Activated CD8-positive, alpha-beta memory T cell treated with anti-CD3 and anti-CD28 coated beads for 36 hours (primary cell): ENCODE data around the gene SKIC2. TPM values are rescaled to one million over a fixed set of nuclear protein-coding genes. Genes with fewer than 3 reads are reported as not detected.
"Not testable (repeated sequence)": the region's sequence is repeated elsewhere in the genome, so short reads cannot be mapped to it uniquely, and the experiment has no call there.

Source experiments
- CTCF ChIA-PET: fragments of 350-600 bp; sonication (Branson Sonifier 250); formaldehyde crosslinking; loops from one replicate; lab custom pipeline; 2021; ENCODE audit warnings: antibody characterized with exemption; lab: Charles Lee
- POLR2A ChIA-PET: fragments of 350-600 bp; sonication (Branson Sonifier 250); formaldehyde crosslinking; loops from one replicate; lab custom pipeline; 2021; ENCODE audit warnings: antibody characterized with exemption; lab: Charles Lee
- total RNA-seq, 2 experiments: library from RNA; stranded (reverse); gene quantifications; one replicate each; pipeline ENCODE4 v1.2.3, GENCODE V29; 2021

Gene SKIC2
- total RNA-seq, 2 experiments from 2014 or later: 106 to 109 TPM

- ChIA-PET POLR2A (no interaction called here), CTCF (interaction anchor here (0.6 kb wide), 1 partner anchor 136 kb away, joined by 3 read pairs; no protein-coding TSS in a partner anchor)
Measured at GRCh38 chr6:31965700-31966099, 6.7 kb downstream of the SKIC2 start.

GRCh38 chr6:31966506-31966905 is 7.5 kb downstream of the SKIC2 start:
- POLR2A ChIA-PET: no interaction called here
- CTCF ChIA-PET: interaction anchor here (0.5 kb wide), 1 partner anchor 900 kb away, joined by 6 read pairs; no protein-coding TSS in a partner anchor

DNA sequence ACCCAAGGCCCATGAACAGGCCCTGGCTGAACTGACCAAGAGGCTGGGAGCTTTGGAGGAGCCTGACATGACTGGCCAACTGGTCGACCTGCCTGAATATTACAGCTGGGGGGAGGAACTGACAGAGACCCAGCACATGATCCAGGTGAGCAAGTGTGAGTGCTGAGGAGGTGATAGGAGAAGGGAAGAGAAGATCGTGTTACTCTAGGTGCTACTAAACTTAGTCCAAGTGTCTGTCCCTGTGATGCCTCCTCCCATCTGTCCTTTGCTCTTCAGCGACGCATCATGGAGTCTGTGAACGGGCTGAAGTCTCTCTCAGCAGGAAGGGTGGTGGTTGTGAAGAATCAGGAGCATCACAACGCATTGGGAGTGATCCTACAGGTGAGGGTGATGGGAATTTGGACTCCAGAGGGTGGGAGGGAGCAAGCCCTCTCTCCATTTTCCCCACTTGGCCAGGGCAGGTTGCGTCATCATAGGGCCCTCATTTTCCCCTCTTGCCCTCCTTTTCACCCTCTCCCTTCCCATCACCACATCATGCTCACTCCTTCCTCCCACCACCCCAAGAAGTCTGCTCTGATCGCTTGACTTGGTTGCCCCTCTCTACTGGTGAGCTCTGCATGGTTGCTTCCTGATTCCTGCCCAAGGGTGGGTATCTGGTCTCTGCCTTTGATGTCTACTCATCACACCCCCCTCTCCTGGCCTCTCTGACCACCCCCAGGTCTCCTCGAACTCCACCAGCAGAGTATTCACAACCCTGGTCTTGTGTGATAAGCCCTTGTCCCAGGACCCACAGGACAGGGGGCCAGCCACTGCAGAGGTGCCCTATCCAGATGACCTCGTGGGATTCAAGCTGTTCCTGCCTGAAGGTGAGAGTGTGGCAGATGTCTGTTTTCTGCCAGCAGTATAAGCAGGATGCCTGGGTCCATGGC is 8.3 kb downstream of the SKIC2 start:
- CTCF ChIA-PET: interaction anchor here (0.5 kb wide), 1 partner anchor 900 kb away, joined by 6 read pairs; no protein-coding TSS in a partner anchor
- POLR2A ChIA-PET: no interaction called here

GRCh38 chr6:31967926-31968320 is 8.9 kb downstream of the SKIC2 start:
- CTCF ChIA-PET: interaction anchor here (0.6 to 6.3 kb wide), 2 partner anchors 9 to 56 kb away, joined by 3 to 31 read pairs; partner anchors contain the start of genes NELFE and SKIC2

GRCh38 chr6:31968326-31968725 is 9.4 kb downstream of the SKIC2 start:
- CTCF ChIA-PET: interaction anchor here (0.6 to 6.3 kb wide), 2 partner anchors 10 to 56 kb away, joined by 3 to 31 read pairs; partner anchors contain the start of genes NELFE and SKIC2
- POLR2A ChIA-PET: interaction anchor here (1.3 kb wide), 1 partner anchor 9 kb away, joined by 4 read pairs; no protein-coding TSS in a partner anchor

More at GRCh38 chr6:31967926-31968320, 8.9 kb downstream of the SKIC2 start:
- POLR2A ChIA-PET: interaction anchor here (1.3 kb wide), 1 partner anchor 9 kb away, joined by 4 read pairs; no protein-coding TSS in a partner anchor

- POLR2A ChIA-PET: interaction anchor here (1.3 kb wide), 1 partner anchor 10 kb away, joined by 4 read pairs; no protein-coding TSS in a partner anchor
- CTCF ChIA-PET: interaction anchor here (0.6 to 6.3 kb wide), 2 partner anchors 10 to 57 kb away, joined by 3 to 31 read pairs; partner anchors contain the start of genes NELFE and SKIC2
Measured at GRCh38 chr6:31968791-31969711, 10.1 kb downstream of the SKIC2 start.

- POLR2A ChIA-PET: interaction anchor here (3.2 kb wide), 1 partner anchor 11 kb away, joined by 41 read pairs; the partner anchor contains the start of genes NELFE and SKIC2
- CTCF ChIA-PET: interaction anchor here (6.3 kb wide), 1 partner anchor 11 kb away, joined by 31 read pairs; the partner anchor contains the start of genes NELFE and SKIC2
Measured at GRCh38 chr6:31969712-31970603, 11.0 kb downstream of the SKIC2 start.

- ChIA-PET CTCF (interaction anchor here (6.3 kb wide), 1 partner anchor 12 kb away, joined by 31 read pairs; the partner anchor contains the start of genes NELFE and SKIC2), POLR2A (interaction anchor here (1.0 to 3.2 kb wide), 2 partner anchors 12 to 306 kb away, joined by 5 to 41 read pairs; partner anchors contain the start of genes GPANK1, NELFE and SKIC2)
Measured at GRCh38 chr6:31970604-31971271, 11.8 kb downstream of the SKIC2 start.

DNA sequence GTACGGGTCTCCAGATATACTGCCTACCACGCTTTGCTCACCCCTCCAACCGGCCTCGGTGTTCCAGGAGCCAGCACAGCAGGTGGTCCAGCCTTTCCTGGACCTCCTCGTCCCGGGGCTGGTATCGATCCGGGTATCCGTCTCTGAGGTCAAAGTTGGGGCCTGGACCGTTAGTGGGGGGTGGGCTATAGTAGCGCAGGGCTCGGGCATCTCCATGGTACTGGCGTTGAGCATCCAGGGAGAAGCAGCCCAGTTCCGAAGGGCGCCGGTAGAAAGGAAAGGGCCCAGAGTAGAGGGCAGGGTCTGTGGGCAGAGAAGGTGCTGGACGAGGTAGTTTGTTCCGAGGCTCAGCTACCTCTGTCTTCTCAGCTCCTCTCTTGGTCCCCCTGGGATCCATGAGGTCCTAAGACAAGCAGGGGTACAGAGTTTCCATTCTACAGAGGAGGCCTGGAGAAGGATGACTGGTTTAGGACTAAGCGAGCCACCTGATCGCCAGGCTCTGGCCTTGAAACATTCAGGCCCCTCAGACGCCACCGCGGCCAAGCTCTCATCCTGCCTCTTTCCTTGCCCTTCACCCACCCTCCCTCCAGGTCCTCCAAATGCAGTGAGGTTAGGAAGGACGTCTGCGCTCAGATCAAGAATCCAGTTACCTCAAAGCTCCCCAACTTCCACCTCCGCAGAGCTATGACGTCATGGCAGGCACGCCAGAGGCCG is 12.5 kb downstream of the SKIC2 start:
- CTCF ChIA-PET: interaction anchor here (0.7 to 6.3 kb wide), 5 partner anchors 13 to 158 kb away, joined by 3 to 31 read pairs (median 4); partner anchors contain the start of genes NELFE and SKIC2
- POLR2A ChIA-PET: interaction anchor here (0.5 to 3.2 kb wide), 8 partner anchors 8 to 313 kb away, joined by 3 to 41 read pairs (median 4); partner anchors contain the start of genes ATF6B, GPANK1, NELFE and NEU1

DNA sequence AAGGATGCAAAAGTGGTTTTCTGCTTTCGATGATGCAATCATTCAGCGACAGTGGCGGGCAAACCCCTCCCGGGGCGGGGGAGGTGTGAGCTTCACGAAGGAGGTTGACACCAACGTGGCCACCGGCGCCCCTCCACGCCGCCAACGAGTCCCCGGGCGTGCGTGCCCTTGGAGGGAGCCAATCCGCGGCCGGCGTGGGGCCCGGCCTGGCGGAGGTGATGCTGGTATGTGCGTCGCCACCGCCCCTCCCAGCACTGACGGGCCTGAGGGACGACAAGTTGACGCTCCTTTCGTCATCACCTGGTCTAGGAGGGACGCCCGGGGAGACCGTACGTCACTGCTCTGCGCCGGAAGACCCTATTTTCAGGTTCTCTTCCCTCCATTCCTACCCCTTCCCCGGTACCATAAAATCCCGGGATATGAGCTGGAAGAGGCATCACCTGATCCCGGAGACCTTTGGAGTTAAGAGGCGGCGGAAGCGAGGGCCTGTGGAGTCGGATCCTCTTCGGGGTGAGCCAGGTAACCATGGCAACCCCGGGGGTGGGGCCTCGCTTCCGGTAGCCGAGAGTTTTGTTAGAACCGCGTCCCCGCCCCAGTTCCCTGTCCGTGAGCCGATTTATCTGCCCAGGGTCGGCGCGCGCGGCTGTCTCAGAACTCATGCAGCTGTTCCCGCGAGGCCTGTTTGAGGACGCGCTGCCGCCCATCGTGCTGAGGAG is 13.2 kb downstream of the SKIC2 start, which contains the start of gene DXO:
Gene DXO, minus strand, starts transcription at position 146 of the 716 bp plus-strand sequence. CDS start 463 bp downstream, outside the sequence.
- ChIA-PET CTCF (interaction anchor here (0.7 to 6.3 kb wide), 5 partner anchors 13 to 158 kb away, joined by 3 to 31 read pairs (median 4); partner anchors contain the start of genes NELFE and SKIC2), POLR2A (interaction anchor here (0.5 to 3.2 kb wide), 8 partner anchors 9 to 313 kb away, joined by 3 to 41 read pairs (median 4); partner anchors contain the start of genes ATF6B, GPANK1, NELFE and NEU1)

DNA sequence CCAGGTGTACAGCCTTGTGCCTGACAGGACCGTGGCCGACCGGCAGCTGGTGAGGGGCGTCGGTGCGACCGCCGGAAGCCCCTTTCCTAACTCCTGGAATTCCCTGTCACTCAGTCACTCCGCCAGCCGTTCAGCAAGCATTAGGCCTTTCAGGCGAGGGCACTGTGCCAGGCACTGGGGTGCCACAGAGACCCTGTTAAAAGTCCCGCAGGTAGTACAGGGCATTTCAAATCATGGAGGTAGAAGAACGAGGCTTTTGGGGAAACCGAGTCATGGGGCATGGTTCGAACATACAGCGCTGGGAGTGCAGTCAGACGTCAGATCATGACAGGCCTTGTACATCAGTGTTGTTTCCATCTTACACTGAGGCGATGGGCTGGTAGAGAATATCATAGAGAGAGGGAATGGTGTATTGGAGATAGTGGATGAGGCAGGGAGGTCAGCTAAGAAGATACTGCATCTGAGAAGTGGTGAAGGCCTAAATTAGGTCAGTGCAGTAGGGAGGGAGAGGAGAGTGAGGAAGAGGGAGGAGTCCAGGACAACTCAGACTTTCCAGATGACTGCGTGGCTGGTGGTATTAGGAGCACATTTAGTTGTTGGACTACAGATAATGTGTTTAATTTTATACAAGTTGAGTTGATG is 13.9 kb downstream of the SKIC2 start:
- CTCF ChIA-PET: interaction anchor here (3.2 to 6.3 kb wide), 2 partner anchors 14 to 21 kb away, joined by 12 to 31 read pairs; partner anchors contain the start of genes NELFE and SKIC2
- POLR2A ChIA-PET: interaction anchor here (1.5 to 3.2 kb wide), 3 partner anchors 10 to 20 kb away, joined by 5 to 41 read pairs (median 5); partner anchors contain the start of genes NELFE and SKIC2

GRCh38 chr6:31976065-31976464 is 17.1 kb downstream of the SKIC2 start:
- CTCF ChIA-PET, POLR2A ChIA-PET: not testable (repeated sequence)

DNA sequence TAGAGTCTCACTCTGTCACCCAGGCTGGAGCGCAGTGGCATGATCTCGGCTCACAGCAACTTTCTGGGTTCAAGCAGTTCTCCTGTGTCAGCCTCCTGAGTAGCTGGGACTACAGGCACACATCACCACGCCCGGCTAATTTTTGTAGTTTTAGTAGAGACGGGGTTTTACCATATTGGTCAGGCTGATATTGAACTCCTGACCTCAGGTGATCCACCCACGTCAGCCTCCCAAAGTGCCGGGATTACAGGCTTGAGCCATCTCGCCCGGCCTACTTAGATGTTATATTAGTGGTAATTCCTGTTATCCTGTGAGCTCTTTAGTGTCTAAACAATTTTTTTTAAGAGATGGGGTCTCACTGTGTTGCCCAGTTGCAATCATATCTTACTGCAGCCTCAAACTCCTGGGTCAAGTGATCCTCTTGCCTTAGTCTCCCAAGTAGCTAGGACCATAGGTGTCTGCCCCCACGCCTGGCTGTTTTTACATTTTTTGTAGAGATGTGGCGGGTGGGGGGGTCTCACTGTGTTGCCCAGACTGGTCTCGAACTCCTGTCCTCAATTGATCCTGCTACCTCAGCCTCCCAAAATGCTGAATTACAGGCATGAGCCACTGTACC is 18.9 kb downstream of the SKIC2 start:
- CTCF ChIA-PET: no interaction called here
- POLR2A ChIA-PET: no interaction called here

DNA sequence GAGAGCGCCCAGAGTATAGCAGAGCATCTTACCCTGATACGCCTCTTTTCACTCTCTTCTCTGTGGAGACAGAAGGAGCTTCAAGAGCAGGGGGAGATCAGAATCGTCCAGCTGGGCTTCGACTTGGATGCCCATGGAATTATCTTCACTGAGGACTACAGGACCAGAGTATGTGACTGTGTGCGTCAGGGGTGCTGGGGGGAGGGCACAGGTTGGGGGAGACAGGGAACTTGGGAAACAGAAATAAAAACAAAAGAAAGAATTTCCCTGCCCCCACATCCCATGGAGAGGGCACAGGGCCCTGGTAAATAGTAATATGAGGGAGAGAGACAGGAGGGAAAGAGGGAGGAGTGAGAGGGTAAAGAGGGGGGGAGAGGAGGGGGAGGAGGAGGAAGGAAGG is 19.9 kb downstream of the SKIC2 start:
- ChIA-PET CTCF (no interaction called here), POLR2A (no interaction called here)
